ENCODE data around the gene TMEM18.

TMEM18 gene

GRCh38 chr2:653645-654425 lies 23.4 kb downstream of the TMEM18 start:
- no peak for DNase-seq (ENCODE audit: low read depth in 2 of 2, low spot score in 1 of 2)

DNA sequence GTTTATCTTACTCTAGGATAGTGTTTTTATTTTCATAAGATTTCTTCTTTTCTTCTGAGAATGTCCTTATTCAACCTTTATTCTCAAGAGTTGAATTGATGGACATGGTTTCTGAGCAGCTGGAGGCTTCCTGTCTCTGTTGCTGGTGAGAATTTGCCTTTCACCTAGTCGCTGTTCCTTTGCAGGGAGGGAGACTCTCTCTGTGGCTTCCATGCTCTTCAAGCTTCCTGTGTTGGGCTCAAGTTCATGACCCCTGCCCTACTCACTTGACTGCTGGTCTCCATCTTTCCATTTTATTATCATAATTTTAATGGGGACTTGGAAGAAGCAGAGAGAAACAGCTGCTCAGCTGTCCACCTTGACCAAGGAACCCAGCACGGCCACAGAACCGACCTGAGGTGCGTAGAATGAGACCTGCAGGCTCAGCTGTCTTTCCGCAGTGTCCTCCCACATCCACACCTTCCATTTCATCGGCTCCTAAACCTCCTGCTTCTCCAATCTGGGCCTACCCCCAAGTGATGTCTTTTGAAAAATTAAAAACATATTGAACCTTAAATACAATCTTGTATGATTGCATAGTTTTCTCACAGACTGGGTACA lies 24.2 kb downstream of the TMEM18 start:
- DNase-seq (ENCODE audit: low read depth in 2 of 2, low spot score in 1 of 2) = no peak

DNA sequence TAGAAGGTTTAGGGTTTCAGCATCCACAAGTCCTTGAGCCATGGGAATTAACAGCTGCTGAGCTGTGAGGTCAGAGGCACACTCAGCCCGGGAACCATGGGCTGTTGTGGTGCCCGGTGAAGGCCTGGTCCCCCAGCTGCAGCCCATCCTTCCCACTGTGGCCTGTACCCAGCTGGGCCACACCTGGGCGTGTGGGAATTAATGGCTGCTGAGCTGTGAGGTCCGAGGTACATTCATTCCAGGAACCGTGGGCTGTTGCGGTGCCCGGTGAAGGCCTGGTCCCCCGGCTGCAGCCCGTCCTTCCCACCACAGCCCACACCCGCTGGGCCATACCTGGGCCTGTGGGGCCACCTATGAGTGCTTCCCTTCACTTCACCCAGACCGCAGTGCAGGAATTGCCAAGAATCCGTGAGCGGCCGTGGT lies 25.2 kb downstream of the TMEM18 start:
- no peak for DNase-seq (ENCODE audit: low read depth in 2 of 2, low spot score in 1 of 2)

- DNase-seq (ENCODE audit: low read depth in 2 of 2, low spot score in 1 of 2) = no peak
Observed at GRCh38 chr2:650343-651310, 26.6 kb downstream of the TMEM18 start.

GRCh38 chr2:649426-650342 lies 27.5 kb downstream of the TMEM18 start:
- no peak for DNase-seq (ENCODE audit: low read depth in 2 of 2, low spot score in 1 of 2)

DNA sequence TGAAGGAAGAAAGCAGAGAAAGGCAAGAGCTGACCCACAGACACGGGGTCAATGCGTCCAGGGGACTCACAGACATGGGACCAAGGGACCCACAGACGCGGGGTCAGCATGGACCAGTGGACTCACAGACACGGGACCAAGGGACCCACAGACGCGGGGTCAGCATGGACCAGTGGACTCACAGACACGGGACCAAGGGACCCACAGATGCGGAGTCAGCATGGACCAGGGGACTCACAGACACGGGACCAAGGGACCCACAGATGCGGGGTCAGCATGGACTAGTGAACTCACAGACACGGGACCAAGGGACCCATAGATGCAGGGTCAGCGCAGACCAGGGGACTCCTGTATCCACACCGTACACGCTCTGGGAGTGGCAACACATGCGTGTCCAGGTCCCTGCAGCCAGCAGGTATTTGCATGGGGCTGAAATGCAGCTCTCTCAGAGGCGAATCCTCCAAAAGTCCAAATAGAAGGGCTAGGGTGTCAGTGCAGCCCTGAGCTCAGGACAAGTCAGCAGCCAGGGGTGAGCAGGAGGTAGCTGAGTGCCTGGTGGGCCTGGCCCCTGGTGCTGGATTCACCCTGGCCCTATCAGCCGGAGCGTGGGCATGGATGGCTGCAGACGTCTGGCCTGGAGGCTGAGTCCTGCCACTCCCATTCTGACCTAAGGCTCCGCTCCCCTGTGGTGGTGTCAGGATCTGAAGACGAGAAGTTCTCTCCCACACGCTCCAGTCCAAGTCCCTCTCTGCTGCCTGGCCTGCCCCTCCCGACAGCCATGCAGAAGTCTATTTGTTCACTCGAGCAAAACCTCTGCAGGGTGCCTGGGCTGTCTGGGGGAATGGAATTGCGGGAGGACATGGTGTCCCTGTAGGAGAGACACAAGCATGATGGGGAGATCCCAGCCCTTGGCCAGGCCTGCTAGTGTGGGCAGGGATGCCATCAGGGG lies 28.5 kb downstream of the TMEM18 start:
- DNase-seq (ENCODE audit: low read depth in 2 of 2, low spot score in 1 of 2) = no peak

GRCh38 chr2:647691-648231 lies 29.4 kb downstream of the TMEM18 start:
- no peak for DNase-seq (ENCODE audit: low read depth in 2 of 2, low spot score in 1 of 2)

DNA sequence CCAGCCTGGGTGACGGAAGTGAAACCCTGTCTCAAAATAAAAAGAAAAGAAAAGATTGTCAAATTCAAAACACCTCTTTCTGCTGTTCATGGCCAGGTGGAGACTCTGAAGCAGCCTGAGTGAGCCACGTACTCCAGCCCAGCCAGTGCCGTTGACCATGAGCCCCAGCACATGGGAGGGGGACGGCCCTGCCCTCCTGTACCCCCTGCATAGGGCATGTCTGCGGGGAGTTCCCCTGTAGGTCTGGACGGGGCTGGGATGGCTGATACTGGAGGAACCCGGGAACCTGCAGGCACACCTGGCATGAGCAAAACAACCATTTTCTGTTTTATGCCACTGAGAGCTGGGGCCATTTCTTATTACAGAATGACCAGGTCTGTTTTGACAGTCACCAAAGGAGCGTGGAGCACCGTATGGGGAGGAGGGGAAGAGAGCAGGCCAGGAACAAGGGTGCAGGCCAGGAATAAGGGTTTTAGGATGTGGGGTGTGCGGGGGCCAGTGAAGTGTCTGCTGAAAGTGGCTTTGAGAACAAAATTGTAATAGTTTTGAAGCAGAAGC lies 30.1 kb downstream of the TMEM18 start:
- no peak for DNase-seq (ENCODE audit: low read depth in 2 of 2, low spot score in 1 of 2)

- DNase-seq (ENCODE audit: low read depth in 2 of 2, low spot score in 1 of 2) = no peak
Observed at GRCh38 chr2:644871-645270, 32.3 kb downstream of the TMEM18 start.

DNA sequence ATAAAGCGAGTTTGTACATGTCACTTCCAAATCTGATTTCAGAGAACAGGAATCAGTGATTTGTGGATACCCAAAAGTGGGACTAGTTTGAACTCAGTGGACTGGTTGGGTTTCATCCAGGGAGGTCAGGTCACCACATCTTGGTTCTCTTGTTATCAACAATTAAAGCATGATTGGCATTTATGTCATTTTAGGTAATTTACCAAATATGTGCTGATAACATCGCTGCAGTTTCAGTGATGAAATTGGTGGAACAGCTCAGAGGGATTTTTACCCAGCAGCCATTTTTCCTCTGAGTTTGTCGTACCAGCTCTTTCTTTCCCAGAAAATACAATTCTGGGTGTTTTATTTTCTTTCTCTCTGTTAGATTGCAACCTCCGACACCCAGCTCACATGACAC lies 33.4 kb downstream of the TMEM18 start:
- DNase-seq (ENCODE audit: low read depth in 2 of 2, low spot score in 1 of 2) = no peak

GRCh38 chr2:643334-643733 lies 33.9 kb downstream of the TMEM18 start:
- DNase-seq (ENCODE audit: low read depth in 2 of 2, low spot score in 1 of 2) = no peak

DNA sequence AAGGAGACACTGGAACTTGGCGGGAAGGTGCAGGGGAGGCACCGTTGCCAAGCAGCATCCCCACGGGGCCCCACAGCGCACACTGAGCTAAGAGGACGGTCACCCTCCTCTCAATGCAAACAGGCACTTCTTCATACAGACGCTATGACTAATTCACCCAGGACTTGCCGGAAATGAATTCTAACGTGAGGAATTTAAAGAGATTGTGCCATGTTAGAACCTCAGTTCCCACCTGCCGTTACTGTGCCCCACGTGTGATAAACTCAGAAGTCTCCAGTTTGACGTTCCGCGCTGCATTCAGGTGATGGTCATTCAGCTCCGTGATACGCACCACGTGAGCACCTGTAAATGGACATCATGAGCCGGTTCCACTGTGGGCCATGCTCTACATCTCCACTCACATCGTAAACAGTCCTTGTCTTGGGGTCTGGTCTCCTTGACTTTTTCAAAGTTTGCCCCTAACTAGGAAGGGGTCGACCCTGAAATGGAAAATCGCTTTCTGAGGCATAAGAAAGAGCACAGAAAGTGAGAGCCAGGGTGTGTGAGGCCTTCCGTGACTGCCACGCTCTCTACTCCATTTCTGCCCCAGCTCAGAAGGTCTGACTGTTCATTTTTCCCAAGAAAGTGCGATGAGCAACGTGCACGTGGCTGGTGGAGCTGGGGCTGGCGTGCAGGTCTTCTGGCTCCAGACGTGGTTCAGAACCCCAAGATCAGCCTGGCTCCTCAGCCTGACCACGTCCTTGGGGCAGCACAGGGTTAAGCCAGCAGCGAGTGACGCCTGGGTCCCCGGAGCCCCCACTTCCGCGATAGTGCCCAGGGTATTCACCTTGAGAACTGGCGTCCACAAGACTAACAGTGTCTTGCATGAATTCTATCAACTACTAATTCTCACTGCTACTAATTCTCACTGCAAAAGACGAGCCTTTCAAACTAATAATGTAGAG lies 35.1 kb downstream of the TMEM18 start:
- no peak for DNase-seq (ENCODE audit: low read depth in 2 of 2, low spot score in 1 of 2)

DNA sequence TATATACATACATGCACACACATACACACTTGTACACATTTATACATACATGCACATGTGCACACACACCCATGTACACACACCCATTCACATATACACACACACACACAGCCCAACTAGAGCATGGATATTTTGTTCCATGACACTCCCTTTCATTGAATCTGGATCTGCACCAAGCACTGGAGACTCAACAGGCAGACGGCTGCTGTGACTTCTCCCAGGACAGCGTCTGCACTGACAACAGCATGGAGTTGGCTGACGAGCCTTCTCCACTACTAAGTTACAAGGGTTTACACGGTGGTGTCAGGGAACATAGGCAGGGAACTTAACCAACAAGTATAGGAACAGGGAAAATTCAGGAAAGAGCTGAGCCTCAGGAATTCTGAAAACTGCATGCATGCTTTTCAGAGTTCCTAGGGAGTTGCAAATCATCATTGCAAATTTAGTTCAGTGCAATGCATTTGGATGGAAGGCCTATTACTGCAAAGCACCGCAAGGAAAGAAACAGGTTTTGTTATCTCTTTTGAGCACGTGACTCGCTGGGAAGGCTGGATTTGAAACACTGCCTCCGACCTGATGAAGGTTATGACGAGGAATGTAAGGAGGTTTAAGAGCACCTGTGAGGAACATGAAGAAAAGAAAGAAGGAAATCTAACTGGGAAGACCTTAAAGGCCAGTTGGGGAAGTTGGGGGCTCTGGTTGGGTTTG lies 35.9 kb downstream of the TMEM18 start:
- no peak for DNase-seq (ENCODE audit: low read depth in 2 of 2, low spot score in 1 of 2)

DNA sequence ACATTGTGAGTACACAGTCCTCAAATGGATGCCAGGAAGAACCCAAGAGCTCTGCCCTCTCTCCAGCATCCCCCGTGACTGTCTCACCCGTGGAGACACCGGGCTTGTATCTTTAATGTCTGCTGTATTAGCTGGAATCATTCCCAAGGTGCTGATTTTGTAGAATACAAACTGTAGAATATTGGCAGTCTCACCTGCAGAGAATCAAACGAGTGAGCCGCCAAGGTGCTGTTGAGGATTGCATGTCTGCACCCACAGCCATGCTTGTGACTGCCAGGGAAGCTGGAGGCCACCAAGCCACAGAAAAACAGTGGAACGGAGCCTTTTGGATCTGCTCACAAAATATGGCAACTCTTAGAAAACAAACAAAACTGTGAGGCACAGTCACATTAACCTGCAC lies 37.5 kb downstream of the TMEM18 start:
- no peak for DNase-seq (ENCODE audit: low read depth in 2 of 2, low spot score in 1 of 2)

- no peak for DNase-seq (ENCODE audit: low read depth in 2 of 2, low spot score in 1 of 2)
Observed at GRCh38 chr2:637804-638203, 39.4 kb downstream of the TMEM18 start.

DNA sequence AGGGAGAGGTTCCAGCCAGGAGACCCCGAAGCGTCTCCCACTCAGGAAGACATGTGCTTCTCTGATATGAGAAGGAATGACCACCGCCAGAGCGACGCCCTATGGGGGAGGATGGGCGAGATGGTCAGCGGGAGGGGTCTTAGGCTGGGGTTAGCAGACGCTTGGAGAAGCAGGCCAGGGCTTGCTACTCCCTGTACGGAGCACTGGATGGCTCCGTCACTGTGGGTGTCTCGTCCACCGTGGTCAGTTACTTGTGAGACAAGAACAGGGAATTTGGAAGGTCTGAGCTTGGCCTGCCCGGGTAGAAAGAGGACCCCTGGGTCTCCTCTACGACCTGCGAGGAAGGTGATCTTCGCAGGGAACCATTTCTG lies 39.8 kb downstream of the TMEM18 start:
- DNase-seq (ENCODE audit: low read depth in 2 of 2, low spot score in 1 of 2) = no peak

DNA sequence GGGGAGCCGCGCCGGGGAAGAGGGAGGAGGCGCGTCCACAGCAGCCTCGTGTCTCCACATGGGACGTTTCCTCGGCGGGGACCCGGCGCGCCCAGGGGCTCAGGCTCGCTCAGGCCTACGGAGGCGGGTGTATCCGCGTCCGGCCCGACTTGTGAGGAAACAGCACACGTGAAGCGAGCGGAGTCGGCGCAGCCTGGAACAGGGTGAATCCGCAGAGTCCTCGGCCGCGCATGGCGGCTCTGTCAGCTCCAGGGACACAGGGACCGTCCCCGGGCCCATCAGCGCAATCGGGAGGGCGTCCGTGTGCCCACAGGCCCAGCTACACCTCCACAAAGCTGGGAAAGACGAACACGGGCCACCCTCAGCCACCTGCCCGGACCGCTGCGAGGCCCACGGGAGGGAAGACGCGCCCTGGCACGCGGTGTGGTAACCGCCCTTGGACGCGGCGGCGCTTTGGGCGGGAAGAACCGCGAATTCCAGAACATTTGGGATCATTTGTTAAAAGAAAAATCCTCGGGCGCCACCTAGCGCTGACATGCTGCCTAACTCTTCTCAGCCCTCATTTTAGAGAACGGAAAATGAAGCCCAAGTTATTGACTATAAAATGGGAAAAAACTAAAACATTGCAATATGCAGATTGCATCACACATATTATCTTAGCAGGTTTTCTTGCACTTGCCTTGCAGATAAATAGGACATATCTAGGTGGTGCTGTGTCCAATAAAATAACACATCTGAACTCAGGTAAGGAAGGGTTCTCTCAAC lies 40.4 kb downstream of the TMEM18 start:
- peak; percentile 14 to 19 for DNase-seq (ENCODE audit: low read depth in 2 of 2, low spot score in 1 of 2)
